Measurements from ENCODE around the gene GLTP. TPM values are rescaled to one million over a fixed set of nuclear protein-coding genes. Genes with fewer than 3 reads are reported as not detected.

GLTP gene
- total RNA-seq, 1 experiment from 2014 or later = 15.5 TPM

GRCh38 chr12:109910254-109910968 is 30.1 kb upstream of the GLTP start:
- no peak overlapping the region for H2BK120ac ChIP-seq (ENCODE audit: low read depth, low read length, poor library complexity, severe bottlenecking)
- no peak overlapping the region for H2BK15ac ChIP-seq (ENCODE audit: low read depth, low read length)
- no peak overlapping the region for H3K9ac ChIP-seq (ENCODE audit: extremely low read depth, insufficient read length, low read length)
- no peaks in the 10 kb centered on the region for H3K4me1 ChIP-seq (ENCODE audit: insufficient read depth, low read length)
- no peak overlapping the region for H2AK5ac ChIP-seq (ENCODE audit: insufficient read length, low read length)
- no peak overlapping the region for H3T11ph ChIP-seq (ENCODE audit: low read length)
- no peak overlapping the region for H3K4me3 Mint-ChIP-seq
- no peaks in the 10 kb centered on the region for H3K79me2 ChIP-seq (ENCODE audit: insufficient read depth, low read length)
- no peaks in the 10 kb centered on the region for H3K9me3 Mint-ChIP-seq
- H2AFZ ChIP-seq (ENCODE audit: low read length) = no peak overlapping the region
- peaks cover 3% of the 10 kb centered on the region; the same call in 1 of the 2 replicates for H3K27me3 ChIP-seq (ENCODE audit: insufficient read depth, low read length)
- H3K27ac Mint-ChIP-seq = no peak overlapping the region
- no peak overlapping the region for H3K56ac ChIP-seq (ENCODE audit: insufficient read length, low read depth, low read length)
- H3K9me3 ChIP-seq (ENCODE audit: control insufficient read depth, low read depth, low read length) = no peaks in the 10 kb centered on the region
- no peak overlapping the region for H3K4ac ChIP-seq (ENCODE audit: low read depth, low read length)
- H3K23ac ChIP-seq (ENCODE audit: insufficient read length, low read depth, low read length) = no peak overlapping the region
- H3K4me2 ChIP-seq (ENCODE audit: insufficient read depth, insufficient read length, low read length) = no peak overlapping the region
- H2BK20ac ChIP-seq (ENCODE audit: low read depth, low read length, poor library complexity, severe bottlenecking) = no peak overlapping the region
- DNase-seq = no peak
- no peak overlapping the region for H4K8ac ChIP-seq (replicated peaks; ENCODE audit: insufficient read length, low read depth, low read length)
- H2BK5ac ChIP-seq (ENCODE audit: insufficient read length, low read length) = no peak overlapping the region
- no peak overlapping the region for H4K91ac ChIP-seq (ENCODE audit: insufficient read length, low read depth, low read length)
- H3K4me1 Mint-ChIP-seq = 0 out of 4 replicates have a peak, but pooled peaks cover 3 to 4% of the 10 kb centered on the region in 2 experiments
- TF ChIP-seq CTCF (conservative IDR thresholded peaks at IDR 0.05) = no peak
- peaks cover 2 to 76% (median 36%) of the 10 kb centered on the region in 3 experiments for H3K36me3 Mint-ChIP-seq (ENCODE audit: insufficient read depth in 1 of 3, low read depth in 3 of 3)
- no peaks in the 10 kb centered on the region for H3K23me2 ChIP-seq (ENCODE audit: insufficient read length, low read depth, low read length, poor library complexity, severe bottlenecking)
- no peak overlapping the region for H3K27ac ChIP-seq (ENCODE audit: insufficient read length, low read depth, low read length)
- peaks cover 23% of the 10 kb centered on the region for H3K27me3 Mint-ChIP-seq (ENCODE audit: low read depth)
- H3K79me1 ChIP-seq (ENCODE audit: insufficient read depth, low read depth, low read length, poor library complexity, severe bottlenecking) = no peaks in the 10 kb centered on the region
- no peak overlapping the region for H3K18ac ChIP-seq (ENCODE audit: insufficient read length, low read depth, low read length)
- no peak overlapping the region for H2BK12ac ChIP-seq (ENCODE audit: insufficient read length, low read depth, low read length)
- no peaks in the 10 kb centered on the region for H4K20me1 ChIP-seq (ENCODE audit: control insufficient read depth, insufficient read depth, insufficient read length)
- no peak overlapping the region for H3K14ac ChIP-seq (ENCODE audit: insufficient read depth, low read length)
- no CpG with 5 or more reads among the region's 8 CpGs for WGBS (ENCODE audit: extremely low coverage, insufficient read length, low lambda C conversion rate)
- no peak overlapping the region for H4K5ac ChIP-seq (ENCODE audit: insufficient read length, low read depth, low read length)

Measured in H9 (cell line).